Mesenchymal stem cell (in vitro differentiated cells and primary cell): Measurements from ENCODE around the gene AHRR.

Source experiments
- DNase-seq: peaks from one replicate; pipeline ENCODE4 v3.0.0-alpha.2; 2013
- H2AFZ ChIP-seq: one replicate; pipeline ENCODE4 v1.6.1; 2013; ENCODE audit warnings: low read depth, mild to moderate bottlenecking, control low read depth, inconsistent platforms, low read length, moderate library complexity
- H2AK5ac ChIP-seq: 2 replicates; pipeline ENCODE4 v1.6.1; 2013; ENCODE audit warnings: low read length, moderate library complexity, mild to moderate bottlenecking, inconsistent platforms; ENCODE audit not compliant: severe bottlenecking
- H2BK120ac ChIP-seq: one replicate; pipeline ENCODE4 v1.6.1; 2013; ENCODE audit warnings: low read depth, mild to moderate bottlenecking, inconsistent platforms, low read length, moderate library complexity
- H2BK12ac ChIP-seq, 2 experiments: one replicate each; pipeline ENCODE4 v1.6.1; 2013; ENCODE audit warnings: inconsistent platforms in 2 of 2, low read length in 2 of 2, mild to moderate bottlenecking in 2 of 2, moderate library complexity in 2 of 2, control low read depth in 1 of 2
- H2BK15ac ChIP-seq: one replicate; pipeline ENCODE4 v1.6.1; 2013; ENCODE audit warnings: mild to moderate bottlenecking, low read depth, inconsistent platforms; ENCODE audit not compliant: poor library complexity, severe bottlenecking
- H2BK5ac ChIP-seq: 2 replicates; pipeline ENCODE4 v1.6.1; 2013; ENCODE audit warnings: low read depth, mild to moderate bottlenecking, low read length, control low read depth, inconsistent platforms; ENCODE audit not compliant: poor library complexity, severe bottlenecking
- H3K14ac ChIP-seq, 2 experiments: one replicate each; pipeline ENCODE4 v1.6.1; 2013; ENCODE audit warnings: inconsistent platforms in 2 of 2, low read length in 2 of 2, control low read depth in 1 of 2, mild to moderate bottlenecking in 1 of 2, moderate library complexity in 1 of 2
- H3K18ac ChIP-seq, 2 experiments: one replicate each; pipeline ENCODE4 v1.6.1; 2013; ENCODE audit warnings: inconsistent platforms in 2 of 2, low read length in 2 of 2, control low read depth in 1 of 2, low read depth in 1 of 2, mild to moderate bottlenecking in 1 of 2
- H3K23ac ChIP-seq, 2 experiments: one replicate each; pipeline ENCODE4 v1.6.1; 2013; ENCODE audit warnings: inconsistent platforms in 2 of 2, low read length in 2 of 2, mild to moderate bottlenecking in 2 of 2, moderate library complexity in 2 of 2, control low read depth in 1 of 2
- H3K27ac ChIP-seq: 2 replicates; pipeline ENCODE4 v1.5.1; 2013; ENCODE audit warnings: mild to moderate bottlenecking, moderate library complexity, low read length, control low read depth, inconsistent platforms; ENCODE audit not compliant: poor library complexity, severe bottlenecking
- H3K27me3 ChIP-seq, 2 experiments: 2 replicates each; pipeline versions ENCODE4 v1.6.1 to v1.7.0; 2013; ENCODE audit warnings: low read length in 2 of 2, mild to moderate bottlenecking in 2 of 2, moderate library complexity in 2 of 2, control low read depth in 1 of 2, inconsistent platforms in 1 of 2; ENCODE audit not compliant: control insufficient read depth in 1 of 2, insufficient read depth in 1 of 2
- H3K36me3 ChIP-seq, 2 experiments: 2 replicates each; pipeline versions ENCODE4 v1.6.1 to v1.7.0; 2013; ENCODE audit warnings: low read length in 2 of 2, control low read depth in 1 of 2, inconsistent platforms in 1 of 2, low read depth in 1 of 2, mild to moderate bottlenecking in 1 of 2; ENCODE audit not compliant: insufficient read depth in 2 of 2, control insufficient read depth in 1 of 2
- H3K4ac ChIP-seq, 2 experiments: one replicate each; pipeline ENCODE4 v1.6.1; 2013; ENCODE audit warnings: inconsistent platforms in 2 of 2, low read length in 2 of 2, mild to moderate bottlenecking in 2 of 2, moderate library complexity in 2 of 2, control low read depth in 1 of 2, low read depth in 1 of 2
- H3K4me1 ChIP-seq: 2 replicates; pipeline ENCODE4 v1.6.1; 2013; ENCODE audit warnings: low read depth, low read length, control low read depth; ENCODE audit not compliant: control insufficient read depth, insufficient read depth
- H3K4me2 ChIP-seq: 2 replicates; pipeline ENCODE4 v1.6.1; 2013; ENCODE audit warnings: low read length, mild to moderate bottlenecking, inconsistent platforms; ENCODE audit not compliant: poor library complexity, severe bottlenecking
- H3K4me3 ChIP-seq, 2 experiments: 2 replicates each; pipeline versions ENCODE4 v1.5.1 to v1.7.0; 2013; ENCODE audit warnings: low read length in 2 of 2, mild to moderate bottlenecking in 2 of 2, control low read depth in 1 of 2, low read depth in 1 of 2; ENCODE audit not compliant: insufficient read depth in 1 of 2
- H3K79me1 ChIP-seq: replicated peaks from 2 replicates; pipeline ENCODE4 v1.6.1; 2013; ENCODE audit warnings: mild to moderate bottlenecking, control low read depth, low read length, inconsistent platforms; ENCODE audit not compliant: poor library complexity, severe bottlenecking
- H3K9ac ChIP-seq: 2 replicates; pipeline ENCODE4 v1.7.0; 2013; ENCODE audit warnings: mild to moderate bottlenecking, low read length, moderate library complexity
- H3K9me3 ChIP-seq: 2 replicates; pipeline ENCODE4 v1.7.0; 2013; ENCODE audit warnings: mild to moderate bottlenecking, low read length; ENCODE audit not compliant: control insufficient read depth
- H4K8ac ChIP-seq: one replicate; pipeline ENCODE4 v1.6.1; 2013; ENCODE audit warnings: inconsistent platforms, mild to moderate bottlenecking, low read length, moderate library complexity
- H4K91ac ChIP-seq: one replicate; pipeline ENCODE4 v1.6.1; 2013; ENCODE audit warnings: mild to moderate bottlenecking, low read length, inconsistent platforms
- WGBS: methylation state at CpG from one replicate; pipeline ENCODE4 v1.1.7; 2013; ENCODE audit warnings: mixed read lengths; 5-methylcytosine and 5-hydroxymethylcytosine counted together

AHRR gene

GRCh38 chr5:353612-354580 lies 32.4 kb downstream of the AHRR start:
- Histone ChIP-seq H2BK15ac (peak overlapping the region; percentile 67), H2AK5ac (no peak overlapping the region), H3K36me3 (peaks cover 0 to 34% of the 10 kb centered on the region in 2 experiments), H3K18ac (no peak overlapping the region), H3K27ac (no peak overlapping the region), H2AFZ (no peak overlapping the region), H3K14ac (no peak overlapping the region), H3K9ac (no peak overlapping the region), H3K79me1 (peaks cover 2% of the 10 kb centered on the region), H3K27me3 (no peaks in the 10 kb centered on the region), H4K8ac (no peak overlapping the region), H3K23ac (no peak overlapping the region), H3K4me1 (no peaks in the 10 kb centered on the region), H4K91ac (peak overlapping the region; percentile 65), H3K4me3 (no peak overlapping the region), H2BK12ac (no peak overlapping the region), H2BK5ac (no peak overlapping the region), H3K9me3 (no peaks in the 10 kb centered on the region), H3K4ac (no peak overlapping the region), H2BK120ac (no peak overlapping the region), H3K4me2 (no peak overlapping the region)
- 97% methylated on average over 30 of the region's 30 CpGs for WGBS
- DNase-seq = no peak

GRCh38 chr5:354581-355378 lies 33.3 kb downstream of the AHRR start:
- no peaks in the 10 kb centered on the region for H3K9me3 ChIP-seq
- no peak overlapping the region for H4K91ac ChIP-seq

GRCh38 chr5:355379-355935 lies 33.9 kb downstream of the AHRR start:
- DNase-seq = no peak
- no peak overlapping the region for H2AFZ ChIP-seq
- WGBS = 91% methylated on average over 19 of the region's 19 CpGs
- peak overlapping the region in 1 of 2 experiments; percentile 23 for H3K18ac ChIP-seq
- no peak overlapping the region for H3K4ac ChIP-seq
- H3K14ac ChIP-seq = peak overlapping the region in 1 of 2 experiments; percentile 57
- no peak overlapping the region for H2BK12ac ChIP-seq
- no peaks in the 10 kb centered on the region for H3K9me3 ChIP-seq
- no peaks in the 10 kb centered on the region for H3K79me1 ChIP-seq
- H2AK5ac ChIP-seq = no peak overlapping the region
- H4K8ac ChIP-seq = no peak overlapping the region
- H3K9ac ChIP-seq = no peak overlapping the region
- H3K27ac ChIP-seq = no peak overlapping the region
- H3K4me2 ChIP-seq = no peak overlapping the region
- H3K27me3 ChIP-seq = no peaks in the 10 kb centered on the region
- peaks cover 0 to 43% of the 10 kb centered on the region in 2 experiments for H3K36me3 ChIP-seq
- no peak overlapping the region for H2BK15ac ChIP-seq
- no peak overlapping the region for H4K91ac ChIP-seq
- H2BK120ac ChIP-seq = no peak overlapping the region
- no peak overlapping the region for H3K4me3 ChIP-seq
- H3K4me1 ChIP-seq = no peaks in the 10 kb centered on the region
- H3K23ac ChIP-seq = no peak overlapping the region
- no peak overlapping the region for H2BK5ac ChIP-seq

More at GRCh38 chr5:354581-355378, 33.3 kb downstream of the AHRR start:
- Histone ChIP-seq H2AK5ac (no peak overlapping the region), H2BK15ac (peak overlapping the region; percentile 19), H2BK12ac (no peak overlapping the region), H2BK5ac (no peak overlapping the region), H3K23ac (no peak overlapping the region), H3K36me3 (peaks cover 0 to 40% of the 10 kb centered on the region in 2 experiments), H3K4me2 (no peak overlapping the region), H4K8ac (no peak overlapping the region), H2AFZ (no peak overlapping the region), H3K4me3 (no peak overlapping the region), H3K4me1 (no peaks in the 10 kb centered on the region), H3K79me1 (peaks cover 2% of the 10 kb centered on the region), H3K9ac (no peak overlapping the region), H3K14ac (no peak overlapping the region), H3K27me3 (no peaks in the 10 kb centered on the region), H3K18ac (peak overlapping the region; percentile 23 to 39), H3K27ac (no peak overlapping the region), H3K4ac (no peak overlapping the region), H2BK120ac (no peak overlapping the region)
- DNase-seq = no peak
- 89% methylated on average over 20 of the region's 23 CpGs for WGBS

GRCh38 chr5:355958-356357 lies 34.4 kb downstream of the AHRR start:
- no peak overlapping the region for H3K4ac ChIP-seq
- no peak overlapping the region for H2BK120ac ChIP-seq
- H2BK15ac ChIP-seq = no peak overlapping the region
- H3K4me1 ChIP-seq = no peaks in the 10 kb centered on the region
- no peak overlapping the region for H2AK5ac ChIP-seq
- 79% methylated on average over 4 of the region's 4 CpGs for WGBS
- H3K27ac ChIP-seq = no peak overlapping the region
- no peak overlapping the region for H3K9ac ChIP-seq
- no peak overlapping the region for H2BK12ac ChIP-seq
- no peak overlapping the region for H3K4me3 ChIP-seq
- no peak overlapping the region for H2AFZ ChIP-seq
- no peak overlapping the region for H4K91ac ChIP-seq
- H3K23ac ChIP-seq = no peak overlapping the region
- no peak for DNase-seq
- H3K79me1 ChIP-seq = no peaks in the 10 kb centered on the region
- H3K36me3 ChIP-seq = peaks cover 0 to 43% of the 10 kb centered on the region in 2 experiments
- H3K14ac ChIP-seq = no peak overlapping the region
- no peak overlapping the region for H4K8ac ChIP-seq
- H3K4me2 ChIP-seq = no peak overlapping the region
- H3K18ac ChIP-seq = no peak overlapping the region
- H3K27me3 ChIP-seq = no peaks in the 10 kb centered on the region
- H2BK5ac ChIP-seq = no peak overlapping the region
- H3K9me3 ChIP-seq = no peaks in the 10 kb centered on the region
